Keratinocyte (primary cell): ENCODE results near the gene CPLANE2.

Experiments
- CTCF ChIP-seq, 3 experiments: IDR thresholded peaks in 1 of 3; conservative IDR thresholded peaks in 1 of 3; optimal IDR thresholded peaks in 1 of 3; 2 replicates in 2 of 3; 3 replicates in 1 of 3; pipeline versions ENCODE3 to v1.5.1; 2011; ENCODE audit warnings: low read length in 3 of 3, mild to moderate bottlenecking in 3 of 3, moderate library complexity in 2 of 3, control low read depth in 1 of 3, inconsistent platforms in 1 of 3; ENCODE audit not compliant: insufficient read depth in 2 of 3; ENCODE audit errors: extremely low read depth in 1 of 3
- EZH2 ChIP-seq: IDR thresholded peaks from one replicate; pipeline ENCODE4 v1.6.1; 2012; ENCODE audit warnings: inconsistent platforms, mild to moderate bottlenecking, low read length, moderate library complexity

DNA sequence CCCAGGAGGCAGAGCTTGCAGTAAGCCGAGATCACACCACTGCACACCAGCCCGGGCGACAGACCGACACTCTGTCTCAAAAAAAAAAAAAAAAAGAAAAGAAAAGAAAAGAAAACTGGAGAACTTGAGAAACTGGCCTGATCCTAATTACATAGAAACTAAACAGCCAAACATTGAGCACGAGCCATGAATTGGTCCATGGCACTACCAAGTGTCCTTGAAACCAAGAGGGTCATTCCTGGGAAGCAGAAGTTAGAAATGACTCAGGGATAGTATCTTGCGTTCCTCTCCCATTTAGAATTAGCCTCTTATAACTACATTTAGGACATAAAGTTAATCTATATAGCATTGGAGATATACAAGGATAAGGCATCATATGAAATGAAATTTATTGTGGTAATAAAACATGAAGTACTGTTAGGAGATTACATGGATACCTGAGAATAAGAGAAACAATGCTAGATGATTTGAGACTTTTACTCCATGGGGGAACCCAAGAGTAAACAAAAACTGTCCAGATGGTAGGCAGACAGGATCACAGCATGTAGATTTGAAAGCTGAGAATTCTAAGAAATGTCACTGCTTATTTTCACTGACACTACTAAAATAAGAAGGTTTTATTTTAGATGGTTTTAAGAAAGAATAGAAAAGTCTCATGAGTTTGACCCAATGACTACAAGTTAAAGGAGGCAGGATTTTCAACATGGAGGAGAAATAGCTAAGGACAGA lies 39.5 kb upstream of the CPLANE2 start:
- TF ChIP-seq CTCF (optimal IDR thresholded peaks at IDR 0.05 in 1 of 3, IDR thresholded peaks at IDR 0.05 in 1 of 3, conservative IDR thresholded peaks at IDR 0.05 in 1 of 3; ENCODE audit: extremely low read depth in 1 of 3, insufficient read depth in 2 of 3, low read length in 3 of 3) (no peak), EZH2 (no peak)
